22Rv1 (cell line): ENCODE measurements around the gene SLIT3.

Source experiments
- CTCF ChIP-seq: fragments of 450-650 bp; IDR thresholded peaks from 2 replicates; pipeline ENCODE4 v1.5.1; 2017; ENCODE audit warnings: mild to moderate bottlenecking
- ZFX ChIP-seq: fragments of 450-650 bp; IDR thresholded peaks from 2 replicates; pipeline ENCODE4 v1.6.1; 2017; ENCODE audit warnings: antibody characterized with exemption, borderline replicate concordance

- TF ChIP-seq CTCF (no peak), ZFX (no peak)
Observed at GRCh38 chr5:169128679-169129078, 172.3 kb downstream of the SLIT3 start.
